Measurements from ENCODE around the gene RPL36. TPM values are rescaled to one million over a fixed set of nuclear protein-coding genes. Genes with fewer than 3 reads are reported as not detected.
"Not testable (repeated sequence)": the region's sequence is repeated elsewhere in the genome, so short reads cannot be mapped to it uniquely, and the experiment has no call there.

RPL36 gene
- total and polyA plus RNA-seq, 5 donors, result 451 to 727 (median 488) TPM

GRCh38 chr19:5698635-5699422 is 8.7 kb downstream of the RPL36 start:
- Histone ChIP-seq H3K4me3 (ENCODE audit: low read length) (no peak overlapping the region), H3K27ac (ENCODE audit: low read length) (no peak overlapping the region), H3K9me3 (ENCODE audit: control insufficient read depth, low read length) (no peaks in the 10 kb centered on the region), H3K27me3 (ENCODE audit: control insufficient read depth, insufficient read depth) (no peaks in the 10 kb centered on the region), H3K4me1 (ENCODE audit: control insufficient read depth, insufficient read depth, low read length) (no peaks in the 10 kb centered on the region)
- no peak for DNase-seq
- 91% methylated on average over 38 of the region's 38 CpGs for WGBS
- ATAC-seq, result no peak
- intact Hi-C loops (cut with DNase I), result no loop called here

GRCh38 chr19:5700455-5701092 is 10.5 kb downstream of the RPL36 start:
- no peaks in the 10 kb centered on the region for H3K9me3 ChIP-seq (ENCODE audit: control insufficient read depth, low read length)
- no peaks in the 10 kb centered on the region for H3K27me3 ChIP-seq (ENCODE audit: control insufficient read depth, insufficient read depth)
- WGBS, result 94% methylated on average over 22 of the region's 22 CpGs
- no peak overlapping the region for H3K4me3 ChIP-seq (ENCODE audit: low read length)
- ATAC-seq (no peak), DNase-seq (no peak)
- intact Hi-C loops (cut with DNase I), result no loop called here
- no peak overlapping the region for H3K27ac ChIP-seq (ENCODE audit: low read length)
- H3K4me1 ChIP-seq (ENCODE audit: control insufficient read depth, insufficient read depth, low read length), result no peaks in the 10 kb centered on the region

- H3K9me3 ChIP-seq (ENCODE audit: control insufficient read depth, low read length); H3K4me1 ChIP-seq (ENCODE audit: control insufficient read depth, insufficient read depth, low read length); ATAC-seq; H3K27me3 ChIP-seq (ENCODE audit: control insufficient read depth, insufficient read depth); intact Hi-C loops (cut with DNase I); H3K27ac ChIP-seq (ENCODE audit: low read length); H3K4me3 ChIP-seq (ENCODE audit: low read length): not testable (repeated sequence)
- WGBS, result 93% methylated on average over 15 of the region's 28 CpGs
- peak in 1 of 3 donors; percentile 63 for DNase-seq
These were observed 11.9 kb downstream of the RPL36 start for GRCh38 chr19:5702053-5702410.

GRCh38 chr19:5703819-5704818 is 14.0 kb downstream of the RPL36 start:
- Histone ChIP-seq H3K9me3 (ENCODE audit: control insufficient read depth, low read length) (no peaks in the 10 kb centered on the region), H3K4me1 (ENCODE audit: control insufficient read depth, insufficient read depth, low read length) (no peaks in the 10 kb centered on the region), H3K27ac (ENCODE audit: low read length) (no peak overlapping the region), H3K4me3 (ENCODE audit: low read length) (no peak overlapping the region), H3K27me3 (ENCODE audit: control insufficient read depth, insufficient read depth) (no peaks in the 10 kb centered on the region)
- intact Hi-C loops (cut with DNase I), result no loop called here
- ATAC-seq, result peak in 1 of 2 donors; percentile 2
- DNase-seq, result peak in 1 of 3 donors; percentile 12
- 96% methylated on average over 40 of the region's 40 CpGs for WGBS

GRCh38 chr19:5705552-5705951 is 15.5 kb downstream of the RPL36 start:
- DNase-seq (peak in 2 of 3 donors; percentile 12 to 60), ATAC-seq (no peak)
- no peaks in the 10 kb centered on the region for H3K27me3 ChIP-seq (ENCODE audit: control insufficient read depth, insufficient read depth)
- H3K9me3 ChIP-seq (ENCODE audit: control insufficient read depth, low read length), result no peaks in the 10 kb centered on the region
- no peak overlapping the region for H3K27ac ChIP-seq (ENCODE audit: low read length)
- H3K4me3 ChIP-seq (ENCODE audit: low read length), result no peak overlapping the region
- 85% methylated on average over 16 of the region's 16 CpGs for WGBS
- intact Hi-C loops (cut with DNase I), result no loop called here
- H3K4me1 ChIP-seq (ENCODE audit: control insufficient read depth, insufficient read depth, low read length), result no peaks in the 10 kb centered on the region

- Histone ChIP-seq H3K27ac (ENCODE audit: low read length) (no peak overlapping the region), H3K4me1 (ENCODE audit: control insufficient read depth, insufficient read depth, low read length) (no peaks in the 10 kb centered on the region), H3K4me3 (ENCODE audit: low read length) (no peak overlapping the region), H3K9me3 (ENCODE audit: control insufficient read depth, low read length) (no peaks in the 10 kb centered on the region), H3K27me3 (ENCODE audit: control insufficient read depth, insufficient read depth) (no peaks in the 10 kb centered on the region)
- intact Hi-C loops (cut with DNase I), result no loop called here
- DNase-seq (peak in 1 of 3 donors; percentile 36), ATAC-seq (no peak)
- WGBS, result 95% methylated on average over 35 of the region's 35 CpGs
These were observed 16.9 kb downstream of the RPL36 start for GRCh38 chr19:5706876-5707573.

GRCh38 chr19:5707576-5708575 is 17.8 kb downstream of the RPL36 start:
- ATAC-seq, result peak in 1 of 2 donors; percentile 12
- no peak overlapping the region for H3K27ac ChIP-seq (ENCODE audit: low read length)
- intact Hi-C loops (cut with DNase I), result no loop called here
- H3K9me3 ChIP-seq (ENCODE audit: control insufficient read depth, low read length), result no peaks in the 10 kb centered on the region
- no peaks in the 10 kb centered on the region for H3K27me3 ChIP-seq (ENCODE audit: control insufficient read depth, insufficient read depth)
- DNase-seq, result peak in 1 of 3 donors; percentile 58
- no peak overlapping the region for H3K4me3 ChIP-seq (ENCODE audit: low read length)
- no peaks in the 10 kb centered on the region for H3K4me1 ChIP-seq (ENCODE audit: control insufficient read depth, insufficient read depth, low read length)
- 91% methylated on average over 37 of the region's 37 CpGs for WGBS

- no peak for ATAC-seq
- H3K4me3 ChIP-seq (ENCODE audit: low read length), result no peak overlapping the region
- intact Hi-C loops (cut with DNase I), result no loop called here
- H3K27me3 ChIP-seq (ENCODE audit: control insufficient read depth, insufficient read depth), result no peaks in the 10 kb centered on the region
- H3K27ac ChIP-seq (ENCODE audit: low read length), result no peak overlapping the region
- no peaks in the 10 kb centered on the region for H3K9me3 ChIP-seq (ENCODE audit: control insufficient read depth, low read length)
- 97% methylated on average over 8 of the region's 8 CpGs for WGBS
- DNase-seq, result no peak
- no peaks in the 10 kb centered on the region for H3K4me1 ChIP-seq (ENCODE audit: control insufficient read depth, insufficient read depth, low read length)
These were observed 20.9 kb downstream of the RPL36 start for GRCh38 chr19:5711025-5711424.

GRCh38 chr19:5711713-5712161 is 21.6 kb downstream of the RPL36 start:
- H3K27ac ChIP-seq (ENCODE audit: low read length), result no peak overlapping the region
- ATAC-seq (no peak), DNase-seq (no peak)
- no peak overlapping the region for H3K4me3 ChIP-seq (ENCODE audit: low read length)
- 86% methylated on average over 25 of the region's 25 CpGs for WGBS
- H3K27me3 ChIP-seq (ENCODE audit: control insufficient read depth, insufficient read depth), result no peaks in the 10 kb centered on the region
- intact Hi-C loops (cut with DNase I), result no loop called here
- H3K4me1 ChIP-seq (ENCODE audit: control insufficient read depth, insufficient read depth, low read length), result no peaks in the 10 kb centered on the region
- no peaks in the 10 kb centered on the region for H3K9me3 ChIP-seq (ENCODE audit: control insufficient read depth, low read length)

Data from right cardiac atrium (tissue), 5 donors.